HUES6 (cell line): ENCODE results near the gene FGFR3.
"Not testable (repeated sequence)": the region's sequence is repeated elsewhere in the genome, so short reads cannot be mapped to it uniquely, and the experiment has no call there.

Experiments
- H3K27ac ChIP-seq: 2 replicates; pipeline ENCODE4 v1.7.0; 2013; ENCODE audit warnings: low read depth, mild to moderate bottlenecking, low read length, inconsistent platforms
- H3K27me3 ChIP-seq: 2 replicates; pipeline ENCODE4 v1.6.1; 2013; ENCODE audit warnings: low read length; ENCODE audit not compliant: control insufficient read depth, insufficient read depth
- H3K36me3 ChIP-seq: 2 replicates; pipeline ENCODE4 v1.6.1; 2013; ENCODE audit warnings: low read length; ENCODE audit not compliant: control insufficient read depth, insufficient read depth
- H3K4me1 ChIP-seq: 2 replicates; pipeline ENCODE4 v1.6.1; 2013; ENCODE audit warnings: low read length; ENCODE audit not compliant: control insufficient read depth, insufficient read depth
- H3K4me3 ChIP-seq: 2 replicates; pipeline ENCODE4 v1.5.1; 2013; ENCODE audit warnings: low read depth, low read length
- H3K9ac ChIP-seq: one replicate; pipeline ENCODE4 v1.6.1; 2013; ENCODE audit warnings: mild to moderate bottlenecking, low read length
- H3K9me3 ChIP-seq: 2 replicates; pipeline ENCODE4 v1.6.1; 2013; ENCODE audit warnings: low read depth, low read length; ENCODE audit not compliant: control insufficient read depth, insufficient read depth

Gene FGFR3

GRCh38 chr4:1839282-1839681, 46.2 kb downstream of the FGFR3 start:
- no peak overlapping the region for H3K9ac ChIP-seq
- no peak overlapping the region for H3K4me3 ChIP-seq
- peaks cover 79% of the 10 kb centered on the region for H3K36me3 ChIP-seq
- no peak overlapping the region for H3K27ac ChIP-seq
- H3K4me1 ChIP-seq: no peaks in the 10 kb centered on the region
- no peaks in the 10 kb centered on the region for H3K9me3 ChIP-seq
- no peaks in the 10 kb centered on the region for H3K27me3 ChIP-seq

- Histone ChIP-seq H3K4me1 (no peaks in the 10 kb centered on the region), H3K4me3 (no peak overlapping the region), H3K27ac (no peak overlapping the region), H3K27me3 (no peaks in the 10 kb centered on the region), H3K9ac (no peak overlapping the region), H3K36me3 (peaks cover 67% of the 10 kb centered on the region), H3K9me3 (no peaks in the 10 kb centered on the region)
These were observed 48.3 kb downstream of the FGFR3 start for GRCh38 chr4:1841201-1841886.

GRCh38 chr4:1841887-1842210, 48.8 kb downstream of the FGFR3 start:
- H3K27me3 ChIP-seq: no peaks in the 10 kb centered on the region
- no peak overlapping the region for H3K27ac ChIP-seq
- H3K9me3 ChIP-seq: no peaks in the 10 kb centered on the region
- H3K9ac ChIP-seq: no peak overlapping the region
- no peak overlapping the region for H3K4me3 ChIP-seq
- H3K4me1 ChIP-seq: no peaks in the 10 kb centered on the region
- peaks cover 67% of the 10 kb centered on the region for H3K36me3 ChIP-seq

GRCh38 chr4:1842339-1842895, 49.3 kb downstream of the FGFR3 start:
- Histone ChIP-seq H3K27me3 (no peaks in the 10 kb centered on the region), H3K27ac (no peak overlapping the region), H3K36me3 (peaks cover 69% of the 10 kb centered on the region), H3K4me3 (no peak overlapping the region), H3K4me1 (no peaks in the 10 kb centered on the region), H3K9ac (no peak overlapping the region), H3K9me3 (no peaks in the 10 kb centered on the region)

- Histone ChIP-seq H3K9ac (no peak overlapping the region), H3K27ac (no peak overlapping the region), H3K4me1 (no peaks in the 10 kb centered on the region), H3K36me3 (peaks cover 68% of the 10 kb centered on the region), H3K27me3 (no peaks in the 10 kb centered on the region), H3K9me3 (no peaks in the 10 kb centered on the region), H3K4me3 (no peak overlapping the region)
These were observed 49.9 kb downstream of the FGFR3 start for GRCh38 chr4:1842993-1843448.

GRCh38 chr4:1843852-1844251, 50.8 kb downstream of the FGFR3 start:
- Histone ChIP-seq H3K9me3 (no peaks in the 10 kb centered on the region), H3K9ac (no peak overlapping the region)

GRCh38 chr4:1844618-1845017, 51.5 kb downstream of the FGFR3 start:
- peaks cover 58% of the 10 kb centered on the region for H3K36me3 ChIP-seq
- H3K9me3 ChIP-seq, H3K4me1 ChIP-seq, H3K9ac ChIP-seq, H3K27ac ChIP-seq, H3K27me3 ChIP-seq, H3K4me3 ChIP-seq: not testable (repeated sequence)

More at GRCh38 chr4:1843852-1844251, 50.8 kb downstream of the FGFR3 start:
- Histone ChIP-seq H3K4me1 (no peaks in the 10 kb centered on the region), H3K4me3 (no peak overlapping the region), H3K36me3 (peaks cover 63% of the 10 kb centered on the region), H3K27ac (no peak overlapping the region), H3K27me3 (no peaks in the 10 kb centered on the region)

GRCh38 chr4:1846580-1846979, 53.5 kb downstream of the FGFR3 start:
- Histone ChIP-seq H3K4me1 (no peaks in the 10 kb centered on the region), H3K27me3 (no peaks in the 10 kb centered on the region), H3K27ac (no peak overlapping the region), H3K36me3 (peaks cover 45% of the 10 kb centered on the region), H3K4me3 (no peak overlapping the region), H3K9ac (no peak overlapping the region), H3K9me3 (no peaks in the 10 kb centered on the region)

GRCh38 chr4:1850276-1850675, 57.2 kb downstream of the FGFR3 start:
- H3K27me3 ChIP-seq: no peaks in the 10 kb centered on the region
- peaks cover 4% of the 10 kb centered on the region; the same call in 1 of the 2 replicates for H3K4me1 ChIP-seq
- H3K4me3 ChIP-seq: no peak overlapping the region
- H3K9me3 ChIP-seq: no peaks in the 10 kb centered on the region
- H3K9ac ChIP-seq: no peak overlapping the region
- H3K27ac ChIP-seq: no peak overlapping the region
- H3K36me3 ChIP-seq: peaks cover 14% of the 10 kb centered on the region

GRCh38 chr4:1851160-1851559, 58.1 kb downstream of the FGFR3 start:
- Histone ChIP-seq H3K36me3 (peaks cover 14% of the 10 kb centered on the region), H3K27ac (no peak overlapping the region), H3K4me1 (peaks cover 4% of the 10 kb centered on the region; the same call in 1 of the 2 replicates), H3K4me3 (no peak overlapping the region), H3K9ac (no peak overlapping the region), H3K9me3 (no peaks in the 10 kb centered on the region), H3K27me3 (no peaks in the 10 kb centered on the region)

- peaks cover 10% of the 10 kb centered on the region for H3K36me3 ChIP-seq
- peaks cover 4% of the 10 kb centered on the region; the same call in 1 of the 2 replicates for H3K4me1 ChIP-seq
- H3K27ac ChIP-seq: no peak overlapping the region
- no peak overlapping the region for H3K9ac ChIP-seq
- peaks cover 6% of the 10 kb centered on the region for H3K27me3 ChIP-seq
- no peaks in the 10 kb centered on the region for H3K9me3 ChIP-seq
- no peak overlapping the region for H3K4me3 ChIP-seq
These were observed 58.7 kb downstream of the FGFR3 start for GRCh38 chr4:1851575-1852410.
